C4-2B (cell line): ENCODE results near the gene ARF3.

Experiments used
- H3K27ac ChIP-seq: fragments of 450-650 bp; 2 replicates; pipeline ENCODE4 v1.5.1; 2017
- ZFX ChIP-seq: fragments of 450-650 bp; IDR thresholded peaks from 2 replicates; pipeline ENCODE4 v1.6.1; 2017
- TF ChIP-seq, protein P1 (sequence below): fragments of 450-650 bp; conservative IDR thresholded peaks from 2 replicates; pipeline ENCODE4 v1.5.1; 2017; ENCODE audit warnings: mild to moderate bottlenecking

Gene ARF3

DNA sequence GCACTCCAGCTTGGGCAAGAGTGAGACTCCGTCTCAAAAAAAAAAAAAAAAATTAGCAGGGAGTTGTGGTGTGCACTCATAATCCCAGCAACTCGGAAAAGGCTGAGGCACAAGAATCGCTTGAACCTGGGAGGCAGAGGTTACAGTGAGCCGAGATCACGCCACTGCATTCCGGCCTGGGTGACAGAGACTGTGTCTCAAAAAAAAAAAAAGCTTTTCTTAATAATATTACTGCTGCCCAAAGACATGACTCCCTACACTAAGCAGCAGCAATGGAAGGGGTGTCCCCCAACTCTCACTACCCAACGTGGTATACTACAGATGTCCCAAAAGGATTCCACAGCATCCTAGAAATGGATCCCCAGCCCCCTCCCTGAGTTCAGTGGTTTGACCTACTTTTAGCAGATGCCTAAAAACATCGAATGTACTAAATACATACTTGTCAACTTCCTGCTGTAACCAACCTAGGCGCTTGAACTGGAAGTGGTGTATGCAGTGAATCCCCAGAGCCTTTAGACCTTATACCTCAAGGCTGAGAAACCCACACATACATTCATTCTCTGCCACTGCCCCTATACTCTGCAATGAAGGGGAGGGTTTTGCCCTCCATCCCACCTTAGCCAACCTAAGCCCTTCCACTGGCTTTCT is 23.5 kb downstream of the ARF3 start:
- H3K27ac ChIP-seq: no peak overlapping the region
- TF ChIP-seq, protein P1, sequence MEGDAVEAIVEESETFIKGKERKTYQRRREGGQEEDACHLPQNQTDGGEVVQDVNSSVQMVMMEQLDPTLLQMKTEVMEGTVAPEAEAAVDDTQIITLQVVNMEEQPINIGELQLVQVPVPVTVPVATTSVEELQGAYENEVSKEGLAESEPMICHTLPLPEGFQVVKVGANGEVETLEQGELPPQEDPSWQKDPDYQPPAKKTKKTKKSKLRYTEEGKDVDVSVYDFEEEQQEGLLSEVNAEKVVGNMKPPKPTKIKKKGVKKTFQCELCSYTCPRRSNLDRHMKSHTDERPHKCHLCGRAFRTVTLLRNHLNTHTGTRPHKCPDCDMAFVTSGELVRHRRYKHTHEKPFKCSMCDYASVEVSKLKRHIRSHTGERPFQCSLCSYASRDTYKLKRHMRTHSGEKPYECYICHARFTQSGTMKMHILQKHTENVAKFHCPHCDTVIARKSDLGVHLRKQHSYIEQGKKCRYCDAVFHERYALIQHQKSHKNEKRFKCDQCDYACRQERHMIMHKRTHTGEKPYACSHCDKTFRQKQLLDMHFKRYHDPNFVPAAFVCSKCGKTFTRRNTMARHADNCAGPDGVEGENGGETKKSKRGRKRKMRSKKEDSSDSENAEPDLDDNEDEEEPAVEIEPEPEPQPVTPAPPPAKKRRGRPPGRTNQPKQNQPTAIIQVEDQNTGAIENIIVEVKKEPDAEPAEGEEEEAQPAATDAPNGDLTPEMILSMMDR: no peak
- TF ChIP-seq ZFX: no peak

DNA sequence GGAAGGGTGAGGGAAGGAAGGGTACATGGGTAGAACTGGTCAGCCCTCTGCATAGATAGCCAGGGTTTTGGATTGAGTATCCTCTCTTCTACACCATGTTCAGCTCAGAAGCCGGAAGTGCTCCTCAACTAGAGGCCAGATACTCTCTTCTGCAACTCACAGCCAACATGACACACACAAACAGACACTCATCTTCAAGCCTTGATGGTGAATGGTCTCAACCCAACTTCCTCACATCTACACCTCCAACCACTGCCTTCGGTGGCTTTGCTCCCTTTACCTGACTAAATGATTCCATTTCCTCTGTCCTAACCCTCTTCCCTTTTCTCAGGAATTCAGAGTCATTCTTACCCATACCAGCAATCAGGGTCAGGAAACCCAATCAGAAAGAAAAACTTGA is 24.4 kb downstream of the ARF3 start:
- TF ChIP-seq, protein P1: no peak
- no peak for TF ChIP-seq ZFX
- H3K27ac ChIP-seq: no peak overlapping the region

DNA sequence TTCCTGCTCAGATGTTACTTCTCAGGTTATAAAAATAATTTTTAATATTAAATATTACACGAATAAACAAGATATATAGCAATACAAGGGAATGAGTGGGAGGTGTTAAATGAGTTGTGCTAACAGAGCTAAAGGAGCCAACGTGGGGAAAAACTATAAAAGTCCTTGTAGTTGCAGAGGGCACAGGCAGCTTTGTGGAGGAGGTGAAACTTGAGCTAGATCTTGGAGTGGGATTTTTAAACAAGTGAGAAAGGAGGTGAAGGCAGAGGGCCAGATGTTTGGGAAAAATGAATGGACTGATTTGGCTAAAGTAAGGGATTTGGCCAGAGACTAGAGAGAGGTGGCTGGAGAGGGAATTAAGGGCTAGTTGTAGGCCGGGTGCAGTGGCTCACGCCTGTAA is 26.8 kb downstream of the ARF3 start:
- TF ChIP-seq ZFX: no peak
- TF ChIP-seq, protein P1: no peak
- H3K27ac ChIP-seq: no peak overlapping the region

DNA sequence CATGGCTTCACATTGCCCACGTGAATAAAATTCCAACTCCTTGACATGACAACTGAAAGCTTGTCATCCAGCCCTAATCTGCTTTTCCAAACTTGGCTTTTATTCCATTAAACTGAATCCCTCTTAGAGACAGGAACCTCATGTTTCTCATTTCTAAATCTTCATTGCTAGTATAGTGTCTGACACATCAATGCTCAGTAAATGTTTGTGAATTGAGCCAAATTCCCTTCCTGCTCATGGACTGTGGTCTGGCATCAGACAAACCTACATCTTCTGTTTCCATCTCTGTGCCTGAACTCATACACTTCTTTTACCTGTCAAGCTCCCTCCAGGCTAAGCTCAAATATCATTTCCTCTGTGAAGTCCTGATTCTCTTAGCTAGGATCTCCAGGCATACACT is 27.7 kb downstream of the ARF3 start:
- no peak overlapping the region for H3K27ac ChIP-seq
- TF ChIP-seq ZFX: no peak
- TF ChIP-seq, protein P1: no peak

DNA sequence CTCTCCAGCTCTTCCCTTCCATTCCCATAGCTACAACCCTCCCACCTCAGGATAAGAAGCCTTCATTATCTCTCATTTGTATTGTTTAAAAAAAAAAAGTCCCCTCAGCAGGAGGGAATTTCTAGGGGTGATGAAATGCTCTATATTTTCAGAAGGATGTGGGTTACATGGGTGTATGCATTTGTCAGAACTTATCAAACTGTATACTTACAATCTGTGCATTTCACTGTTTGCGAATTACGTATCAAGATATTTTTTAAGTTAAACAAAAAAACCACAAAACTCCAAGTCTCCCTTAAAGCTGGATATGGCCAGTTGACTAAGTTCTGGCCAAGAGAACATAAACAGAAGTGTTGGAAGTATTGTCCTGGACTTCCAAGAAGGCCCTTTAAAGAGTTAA is 30.0 kb downstream of the ARF3 start:
- TF ChIP-seq, protein P1: no peak
- TF ChIP-seq ZFX: no peak
- H3K27ac ChIP-seq: no peak overlapping the region

DNA sequence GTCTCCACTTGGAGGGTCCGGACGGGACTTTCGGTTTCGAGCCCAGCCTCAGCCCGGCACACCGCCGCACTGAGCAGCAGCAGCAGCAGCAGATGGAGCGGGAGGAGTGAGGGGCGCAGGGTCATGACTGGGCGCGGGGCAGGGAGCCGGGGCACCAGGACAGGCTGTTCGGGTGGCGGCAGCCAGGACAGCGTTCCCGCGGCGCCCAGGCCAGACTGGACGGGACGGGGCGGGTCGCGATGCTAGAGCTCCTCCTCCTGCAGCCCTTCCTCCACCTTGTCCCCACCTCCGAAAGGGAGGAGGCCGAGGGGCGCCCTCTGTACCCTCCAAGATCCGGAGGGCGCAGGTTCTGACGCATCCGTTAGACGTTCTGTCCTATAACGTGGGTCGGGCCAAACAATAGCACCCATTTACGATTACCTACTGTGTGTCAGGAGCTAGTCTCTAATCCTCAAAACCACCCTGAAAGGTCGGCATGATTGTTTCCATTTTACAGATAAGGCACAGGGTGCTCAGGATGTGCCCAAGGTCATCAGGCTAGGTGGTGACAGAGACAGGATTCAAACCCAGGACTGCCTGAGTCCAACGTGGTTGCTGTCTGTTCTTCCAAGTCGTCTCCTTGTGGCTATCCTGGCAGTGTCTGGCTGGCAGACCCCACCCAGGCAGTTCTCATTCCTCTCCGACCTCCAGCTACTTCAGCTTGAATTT is 31.8 kb downstream of the ARF3 start, which contains the start of gene FKBP11:
FKBP11 (minus strand) TSS at position 189 of the 708 bp plus-strand sequence; CDS start at position 125, 64 bp downstream.
- TF ChIP-seq ZFX: no peak
- TF ChIP-seq, protein P1: no peak
- peak within 1 kb of the TSS; percentile 77 for H3K27ac ChIP-seq

DNA sequence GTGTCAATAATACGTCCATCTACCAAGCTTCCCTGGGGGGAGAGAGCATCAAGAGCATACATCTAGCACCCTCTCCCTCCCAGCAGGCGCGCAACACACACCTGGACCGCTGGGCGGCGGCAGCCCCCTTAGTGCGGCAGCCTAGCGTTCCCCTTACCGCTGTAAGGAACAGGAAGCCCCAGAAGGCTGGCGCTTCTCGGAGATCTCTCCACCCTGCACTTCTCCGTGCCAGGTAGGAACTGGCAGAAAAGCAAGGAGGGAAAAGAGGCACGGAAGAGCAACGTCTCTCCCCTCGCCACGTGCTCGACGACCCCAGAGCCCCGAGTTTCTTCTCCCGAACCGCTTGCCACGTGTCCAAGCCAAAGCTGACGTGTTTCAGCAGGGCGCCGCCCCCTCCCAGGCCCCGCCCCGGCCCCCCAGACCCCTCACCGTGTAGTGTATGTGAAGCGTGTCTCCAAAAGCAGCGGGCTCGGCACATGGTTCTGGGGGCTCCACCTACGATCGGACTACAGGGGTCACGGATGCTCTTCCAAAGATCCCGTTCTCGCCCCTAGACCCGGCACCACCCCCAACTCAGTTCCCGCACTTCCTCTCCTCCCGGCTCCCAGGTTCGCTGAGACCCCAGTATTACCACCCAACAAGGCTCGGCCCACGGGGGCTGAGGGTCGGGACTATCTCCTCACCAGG is 32.5 kb downstream of the ARF3 start:
- peak overlapping the region; percentile 77 for H3K27ac ChIP-seq
- no peak for TF ChIP-seq ZFX
- TF ChIP-seq, protein P1: peak; percentile 68
